ENCODE measurements around the gene BEND5. TPM values are rescaled to one million over a fixed set of nuclear protein-coding genes. Genes with fewer than 3 reads are reported as not detected.

Gene BEND5, protein sequence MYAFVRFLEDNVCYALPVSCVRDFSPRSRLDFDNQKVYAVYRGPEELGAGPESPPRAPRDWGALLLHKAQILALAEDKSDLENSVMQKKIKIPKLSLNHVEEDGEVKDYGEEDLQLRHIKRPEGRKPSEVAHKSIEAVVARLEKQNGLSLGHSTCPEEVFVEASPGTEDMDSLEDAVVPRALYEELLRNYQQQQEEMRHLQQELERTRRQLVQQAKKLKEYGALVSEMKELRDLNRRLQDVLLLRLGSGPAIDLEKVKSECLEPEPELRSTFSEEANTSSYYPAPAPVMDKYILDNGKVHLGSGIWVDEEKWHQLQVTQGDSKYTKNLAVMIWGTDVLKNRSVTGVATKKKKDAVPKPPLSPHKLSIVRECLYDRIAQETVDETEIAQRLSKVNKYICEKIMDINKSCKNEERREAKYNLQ
- 1 to 10 TPM in 1 of 2 donors, under 1 TPM in 1; 0.71 to 1.4 TPM for polyA plus RNA-seq

- peaks cover 0 to 2% of the 10 kb centered on the region in 2 donors for H3K4me1 ChIP-seq (ENCODE audit: control insufficient read depth in 2 of 2, insufficient read depth in 2 of 2, low read length in 1 of 2)
Measured at GRCh38 chr1:48776393-48777218, at the start of gene BEND5. TSS of gene BEND5 (minus strand) at chr1:48776891. CDS start at chr1:48776831, 60 bp downstream.

GRCh38 chr1:48823168-48823567 is 46.5 kb upstream of the BEND5 start:
- no peak overlapping the region for H3K27ac ChIP-seq (ENCODE audit: low read depth in 2 of 2, low read length in 1 of 2)
- H3K9me3 ChIP-seq (ENCODE audit: control insufficient read depth in 2 of 2, insufficient read depth in 1 of 2, low read depth in 1 of 2, low read length in 1 of 2) = no peaks in the 10 kb centered on the region
- H3K4me3 ChIP-seq (ENCODE audit: low read depth in 1 of 2, low read length in 2 of 2) = no peak overlapping the region
- peaks cover 0 to 6% of the 10 kb centered on the region in 2 donors for H3K27me3 ChIP-seq (ENCODE audit: control insufficient read depth in 1 of 2, insufficient read depth in 2 of 2, low read length in 2 of 2)
- no peaks in the 10 kb centered on the region for H3K4me1 ChIP-seq (ENCODE audit: control insufficient read depth in 2 of 2, insufficient read depth in 2 of 2, low read length in 1 of 2)
- H3K36me3 ChIP-seq (ENCODE audit: control insufficient read depth in 2 of 2, insufficient read depth in 2 of 2, low read length in 1 of 2) = no peaks in the 10 kb centered on the region

More at GRCh38 chr1:48776393-48777218, at the start of gene BEND5:
- Histone ChIP-seq H3K27ac (ENCODE audit: low read depth in 2 of 2, low read length in 1 of 2) (peak within 1 kb of the TSS in 1 of 2 donors; percentile 19), H3K9me3 (ENCODE audit: control insufficient read depth in 2 of 2, insufficient read depth in 1 of 2, low read depth in 1 of 2, low read length in 1 of 2) (no peaks in the 10 kb centered on the region), H3K36me3 (ENCODE audit: control insufficient read depth in 2 of 2, insufficient read depth in 2 of 2, low read length in 1 of 2) (no peaks in the 10 kb centered on the region), H3K27me3 (ENCODE audit: control insufficient read depth in 1 of 2, insufficient read depth in 2 of 2, low read length in 2 of 2) (no peaks in the 10 kb centered on the region), H3K4me3 (ENCODE audit: low read depth in 1 of 2, low read length in 2 of 2) (peak within 1 kb of the TSS; percentile 41 to 47)
- WGBS, 2 donors = 2% methylated on average over 51 to 73 of the region's 73 CpGs

GRCh38 chr1:48820491-48820890 is 43.8 kb upstream of the BEND5 start:
- H3K4me1 ChIP-seq (ENCODE audit: control insufficient read depth in 2 of 2, insufficient read depth in 2 of 2, low read length in 1 of 2) = no peaks in the 10 kb centered on the region
- no peaks in the 10 kb centered on the region for H3K9me3 ChIP-seq (ENCODE audit: control insufficient read depth in 2 of 2, insufficient read depth in 1 of 2, low read depth in 1 of 2, low read length in 1 of 2)
- no peaks in the 10 kb centered on the region for H3K36me3 ChIP-seq (ENCODE audit: control insufficient read depth in 2 of 2, insufficient read depth in 2 of 2, low read length in 1 of 2)
- H3K4me3 ChIP-seq (ENCODE audit: low read depth in 1 of 2, low read length in 2 of 2) = no peak overlapping the region
- WGBS, 2 donors = 88 to 96% methylated on average over 3 of the region's 3 CpGs
- H3K27me3 ChIP-seq (ENCODE audit: control insufficient read depth in 1 of 2, insufficient read depth in 2 of 2, low read length in 2 of 2) = peaks cover 0 to 2% of the 10 kb centered on the region in 2 donors
- H3K27ac ChIP-seq (ENCODE audit: low read depth in 2 of 2, low read length in 1 of 2) = no peak overlapping the region

GRCh38 chr1:48817505-48818114 is 40.9 kb upstream of the BEND5 start:
- no peak overlapping the region for H3K4me3 ChIP-seq (ENCODE audit: low read depth in 1 of 2, low read length in 2 of 2)
- 64 to 70% methylated on average over 4 of the region's 4 CpGs for WGBS, 2 donors
- H3K36me3 ChIP-seq (ENCODE audit: control insufficient read depth in 2 of 2, insufficient read depth in 2 of 2, low read length in 1 of 2) = no peaks in the 10 kb centered on the region
- H3K4me1 ChIP-seq (ENCODE audit: control insufficient read depth in 2 of 2, insufficient read depth in 2 of 2, low read length in 1 of 2) = no peaks in the 10 kb centered on the region
- no peaks in the 10 kb centered on the region for H3K27me3 ChIP-seq (ENCODE audit: control insufficient read depth in 1 of 2, insufficient read depth in 2 of 2, low read length in 2 of 2)
- no peaks in the 10 kb centered on the region for H3K9me3 ChIP-seq (ENCODE audit: control insufficient read depth in 2 of 2, insufficient read depth in 1 of 2, low read depth in 1 of 2, low read length in 1 of 2)
- no peak overlapping the region for H3K27ac ChIP-seq (ENCODE audit: low read depth in 2 of 2, low read length in 1 of 2)

DNA sequence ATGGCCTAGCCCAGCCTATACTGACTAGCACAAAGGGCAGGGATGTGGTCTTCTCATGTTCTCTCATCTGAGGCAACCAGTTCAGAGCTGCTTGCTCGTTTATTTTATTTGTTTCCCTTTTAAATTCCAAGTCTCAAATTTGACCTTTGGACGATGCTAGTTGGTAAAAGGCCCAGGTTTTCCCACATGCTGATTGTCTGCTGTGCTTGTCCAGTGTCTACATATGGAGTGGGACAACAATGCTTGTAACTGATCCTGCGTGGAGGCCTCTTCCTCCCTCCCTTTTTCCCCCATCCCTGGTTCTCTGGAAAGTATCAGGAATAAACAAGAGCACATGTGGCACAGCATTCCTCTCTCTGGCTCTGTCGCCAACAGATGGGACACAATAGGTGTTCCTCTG is 34.0 kb upstream of the BEND5 start:
- H3K27ac ChIP-seq (ENCODE audit: low read depth in 2 of 2, low read length in 1 of 2) = no peak overlapping the region
- WGBS, 2 donors = 53 to 65% methylated on average over 4 of the region's 4 CpGs

GRCh38 chr1:48808496-48808895 is 31.8 kb upstream of the BEND5 start:
- H3K4me1 ChIP-seq (ENCODE audit: control insufficient read depth in 2 of 2, insufficient read depth in 2 of 2, low read length in 1 of 2) = peaks cover 0 to 2% of the 10 kb centered on the region in 2 donors
- H3K27me3 ChIP-seq (ENCODE audit: control insufficient read depth in 1 of 2, insufficient read depth in 2 of 2, low read length in 2 of 2) = no peaks in the 10 kb centered on the region
- 48 to 58% methylated on average over 3 of the region's 3 CpGs for WGBS, 2 donors
- no peaks in the 10 kb centered on the region for H3K9me3 ChIP-seq (ENCODE audit: control insufficient read depth in 2 of 2, insufficient read depth in 1 of 2, low read depth in 1 of 2, low read length in 1 of 2)
- no peak overlapping the region for H3K27ac ChIP-seq (ENCODE audit: low read depth in 2 of 2, low read length in 1 of 2)
- no peaks in the 10 kb centered on the region for H3K36me3 ChIP-seq (ENCODE audit: control insufficient read depth in 2 of 2, insufficient read depth in 2 of 2, low read length in 1 of 2)
- H3K4me3 ChIP-seq (ENCODE audit: low read depth in 1 of 2, low read length in 2 of 2) = no peak overlapping the region

More for the DNA sequence above, 34.0 kb upstream of the BEND5 start:
- Histone ChIP-seq H3K4me1 (ENCODE audit: control insufficient read depth in 2 of 2, insufficient read depth in 2 of 2, low read length in 1 of 2) (peaks cover 0 to 2% of the 10 kb centered on the region in 2 donors), H3K27me3 (ENCODE audit: control insufficient read depth in 1 of 2, insufficient read depth in 2 of 2, low read length in 2 of 2) (no peaks in the 10 kb centered on the region), H3K4me3 (ENCODE audit: low read depth in 1 of 2, low read length in 2 of 2) (no peak overlapping the region), H3K36me3 (ENCODE audit: control insufficient read depth in 2 of 2, insufficient read depth in 2 of 2, low read length in 1 of 2) (no peaks in the 10 kb centered on the region), H3K9me3 (ENCODE audit: control insufficient read depth in 2 of 2, insufficient read depth in 1 of 2, low read depth in 1 of 2, low read length in 1 of 2) (no peaks in the 10 kb centered on the region)

GRCh38 chr1:48807554-48808260 is 31.0 kb upstream of the BEND5 start:
- H3K9me3 ChIP-seq (ENCODE audit: control insufficient read depth in 2 of 2, insufficient read depth in 1 of 2, low read depth in 1 of 2, low read length in 1 of 2) = no peaks in the 10 kb centered on the region
- H3K27ac ChIP-seq (ENCODE audit: low read depth in 2 of 2, low read length in 1 of 2) = no peak overlapping the region
- no peak overlapping the region for H3K4me3 ChIP-seq (ENCODE audit: low read depth in 1 of 2, low read length in 2 of 2)
- WGBS, 2 donors = 36 to 39% methylated on average over 4 of the region's 4 CpGs
- H3K4me1 ChIP-seq (ENCODE audit: control insufficient read depth in 2 of 2, insufficient read depth in 2 of 2, low read length in 1 of 2) = peaks cover 0 to 2% of the 10 kb centered on the region in 2 donors
- no peaks in the 10 kb centered on the region for H3K27me3 ChIP-seq (ENCODE audit: control insufficient read depth in 1 of 2, insufficient read depth in 2 of 2, low read length in 2 of 2)
- no peaks in the 10 kb centered on the region for H3K36me3 ChIP-seq (ENCODE audit: control insufficient read depth in 2 of 2, insufficient read depth in 2 of 2, low read length in 1 of 2)

GRCh38 chr1:48803474-48803873 is 26.8 kb upstream of the BEND5 start:
- Histone ChIP-seq H3K27ac (ENCODE audit: low read depth in 2 of 2, low read length in 1 of 2) (no peak overlapping the region), H3K9me3 (ENCODE audit: control insufficient read depth in 2 of 2, insufficient read depth in 1 of 2, low read depth in 1 of 2, low read length in 1 of 2) (no peaks in the 10 kb centered on the region), H3K4me3 (ENCODE audit: low read depth in 1 of 2, low read length in 2 of 2) (no peak overlapping the region), H3K36me3 (ENCODE audit: control insufficient read depth in 2 of 2, insufficient read depth in 2 of 2, low read length in 1 of 2) (no peaks in the 10 kb centered on the region), H3K27me3 (ENCODE audit: control insufficient read depth in 1 of 2, insufficient read depth in 2 of 2, low read length in 2 of 2) (no peaks in the 10 kb centered on the region), H3K4me1 (ENCODE audit: control insufficient read depth in 2 of 2, insufficient read depth in 2 of 2, low read length in 1 of 2) (peaks cover 0 to 2% of the 10 kb centered on the region in 2 donors)

DNA sequence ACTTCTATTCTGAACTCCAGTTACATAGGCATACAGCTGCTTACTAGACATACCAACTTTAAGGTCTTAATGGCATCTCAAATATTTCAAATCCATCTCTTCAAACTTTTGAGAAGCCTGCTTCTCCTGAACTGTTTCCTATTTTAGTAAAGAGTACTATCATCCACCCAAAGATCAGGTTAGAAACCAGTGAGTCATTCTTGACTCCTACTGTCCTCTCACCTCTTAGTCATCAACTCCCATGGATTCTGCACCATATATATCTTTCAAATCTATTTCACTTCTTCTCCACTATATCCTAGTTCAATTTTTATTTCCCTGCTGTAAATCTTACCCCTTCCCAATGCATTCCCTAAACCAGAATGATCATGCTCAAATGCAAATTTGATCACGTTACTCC is 18.1 kb upstream of the BEND5 start:
- no peaks in the 10 kb centered on the region for H3K36me3 ChIP-seq (ENCODE audit: control insufficient read depth in 2 of 2, insufficient read depth in 2 of 2, low read length in 1 of 2)
- no peak overlapping the region for H3K4me3 ChIP-seq (ENCODE audit: low read depth in 1 of 2, low read length in 2 of 2)
- 0 to 17% methylated on average over 1 of the region's 1 CpG for WGBS, 2 donors
- H3K27ac ChIP-seq (ENCODE audit: low read depth in 2 of 2, low read length in 1 of 2) = no peak overlapping the region
- H3K9me3 ChIP-seq (ENCODE audit: control insufficient read depth in 2 of 2, insufficient read depth in 1 of 2, low read depth in 1 of 2, low read length in 1 of 2) = no peaks in the 10 kb centered on the region
- H3K27me3 ChIP-seq (ENCODE audit: control insufficient read depth in 1 of 2, insufficient read depth in 2 of 2, low read length in 2 of 2) = no peaks in the 10 kb centered on the region
- H3K4me1 ChIP-seq (ENCODE audit: control insufficient read depth in 2 of 2, insufficient read depth in 2 of 2, low read length in 1 of 2) = no peaks in the 10 kb centered on the region
